HepG2 (cell line): Measurements from ENCODE around the gene SLC25A5. TPM values are rescaled to one million over a fixed set of nuclear protein-coding genes. Genes with fewer than 3 reads are reported as not detected.

Source experiments
- ATAC-seq: fragments of 200-7000 bp; cut with Tn5 transposase; 3 replicates; pipeline ENCODE4 v1.9.1; 2020; ENCODE audit warnings: mild to moderate bottlenecking, moderate library complexity
- BruUV-seq: library from RNA; stranded (reverse); fragments of 400-500 nt; replicated peaks from 2 replicates; lab custom pipeline; 2021; lab: Mats Ljungman, UMichigan
- CTCF ChIA-PET: fragments of 300-600 bp; formaldehyde crosslinking; extraction: SDS; loops from one replicate; lab custom pipeline; 2021; ENCODE audit warnings: low total read pairs, inconsistent platforms, low intra/inter-chr PET ratio; lab: Yijun Ruan, JAX
- POLR2A ChIA-PET: fragments of 350-600 bp; sonication (Branson Sonifier 250); formaldehyde crosslinking; loops from one replicate; lab custom pipeline; 2020; ENCODE audit warnings: antibody characterized with exemption, inconsistent platforms; lab: Yijun Ruan, JAX
- DNase-seq: peaks from one replicate; pipeline ENCODE4 v3.0.0-alpha.2; 2015; ENCODE audit warnings: low spot score
- FAIRE-seq: peaks from 3 replicates; lab custom pipeline; 2011; peaks lifted over from hg19 to GRCh38; lab: Jason Lieb, UNC
- H2AFZ ChIP-seq: one replicate; pipeline ENCODE4 v1.6.1; 2011; ENCODE audit warnings: low read length, inconsistent platforms
- H3K27ac ChIP-seq: fragments of 300-600 bp; 3 replicates; pipeline ENCODE4 v1.8.0; 2011; ENCODE audit warnings: mixed run types, mild to moderate bottlenecking, mixed read lengths, low read length, inconsistent platforms; ENCODE audit not compliant: insufficient read depth; ENCODE audit errors: extremely low read length
- H3K27me3 ChIP-seq, 2 experiments: fragments of 200-600 bp in 1 of 2; 2 replicates in 1 of 2; 3 replicates in 1 of 2; pipeline versions ENCODE4 v1.6.0 to v1.8.0; 2011; ENCODE audit warnings: low read length in 2 of 2, mild to moderate bottlenecking in 2 of 2, moderate library complexity in 2 of 2, inconsistent platforms in 1 of 2; ENCODE audit not compliant: insufficient read depth in 2 of 2, control insufficient read depth in 1 of 2
- H3K36me3 ChIP-seq, 2 experiments: fragments of 200-600 bp in 1 of 2; replicated peaks in 1 of 2; 2 replicates in 1 of 2; 3 replicates in 1 of 2; pipeline versions ENCODE4 v1.5.1 to v1.8.0; 2011; ENCODE audit warnings: low read length in 2 of 2, inconsistent platforms in 1 of 2; ENCODE audit not compliant: insufficient read depth in 2 of 2, control insufficient read depth in 1 of 2
- H3K4me1 ChIP-seq: 2 replicates; pipeline ENCODE4 v1.5.1; 2012; ENCODE audit warnings: low read length, inconsistent platforms; ENCODE audit not compliant: insufficient read depth
- H3K4me2 ChIP-seq: 2 replicates; pipeline ENCODE4 v1.6.0; 2011; ENCODE audit warnings: low read depth, low read length, inconsistent platforms
- H3K4me3 ChIP-seq, 3 experiments: fragments of 200-600 bp in 1 of 3; sonication (generic), shearing (Covaris generic) in 1 of 3; replicated peaks in 1 of 3; 2 replicates each; pipeline ENCODE4 v1.5.1; 2011 to 2016; ENCODE audit warnings: low read length in 3 of 3, inconsistent platforms in 2 of 3, low read depth in 2 of 3, mild to moderate bottlenecking in 2 of 3, control low read depth in 1 of 3, mixed read lengths in 1 of 3; ENCODE audit not compliant: insufficient read depth in 1 of 3
- H3K79me2 ChIP-seq: one replicate; pipeline ENCODE4 v1.6.1; 2011; ENCODE audit warnings: low read length, inconsistent platforms; ENCODE audit not compliant: insufficient read depth
- H3K9ac ChIP-seq: 2 replicates; pipeline ENCODE4 v1.6.0; 2011; ENCODE audit warnings: mild to moderate bottlenecking, low read depth, low read length, inconsistent platforms; ENCODE audit not compliant: insufficient read depth
- H3K9me3 ChIP-seq: 2 replicates; pipeline ENCODE4 v1.5.1; 2012; ENCODE audit warnings: mild to moderate bottlenecking, low read length
- H4K20me1 ChIP-seq: 2 replicates; pipeline ENCODE4 v1.6.0; 2011; ENCODE audit warnings: inconsistent platforms, mild to moderate bottlenecking, low read length, moderate library complexity; ENCODE audit not compliant: insufficient read depth
- LBX2 ChIP-seq: sonication (generic); formaldehyde crosslinking; IDR thresholded peaks from 2 replicates; pipeline ENCODE4 v1.5.0; 2020; ENCODE audit warnings: missing genetic modification reagents, mild to moderate bottlenecking, borderline replicate concordance
- PAWR ChIP-seq: sonication (generic); formaldehyde crosslinking; IDR thresholded peaks from 2 replicates; pipeline ENCODE4 v1.4.0; 2020; ENCODE audit warnings: missing genetic modification reagents, mild to moderate bottlenecking, borderline replicate concordance
- PHF21A ChIP-seq: sonication (generic); formaldehyde crosslinking; IDR thresholded peaks from 2 replicates; pipeline ENCODE4 v1.5.0; 2020; ENCODE audit warnings: mild to moderate bottlenecking, missing genetic modification reagents
- PPARG ChIP-seq: conservative IDR thresholded peaks from 2 replicates; pipeline ENCODE4 v1.6.1; 2016; ENCODE audit warnings: missing biosample characterization, missing genetic modification reagents
- SP5 ChIP-seq: IDR thresholded peaks from 2 replicates; pipeline ENCODE4 v1.6.1; 2016; ENCODE audit warnings: low read depth, borderline replicate concordance
- ZBTB10 ChIP-seq: sonication (generic); formaldehyde crosslinking; IDR thresholded peaks from 2 replicates; pipeline ENCODE4 v1.4.0; 2020; ENCODE audit warnings: missing genetic modification reagents, borderline replicate concordance
- ZBTB2 ChIP-seq: sonication (generic); formaldehyde crosslinking; IDR thresholded peaks from 2 replicates; pipeline ENCODE4 v1.8.0; 2022; ENCODE audit warnings: low read depth, missing genetic modification reagents
- ZMYM3 ChIP-seq: sonication (generic); formaldehyde crosslinking; IDR thresholded peaks from 2 replicates; pipeline ENCODE4 v1.5.1; 2020; ENCODE audit warnings: mild to moderate bottlenecking, missing genetic modification reagents
- ZNF317 ChIP-seq: sonication (generic); formaldehyde crosslinking; IDR thresholded peaks from 2 replicates; pipeline ENCODE4 v1.5.0; 2020; ENCODE audit warnings: mild to moderate bottlenecking, missing genetic modification reagents
- ZNF574 ChIP-seq: sonication (generic); formaldehyde crosslinking; IDR thresholded peaks from 2 replicates; pipeline ENCODE4 v1.4.0; 2020; ENCODE audit warnings: missing genetic modification reagents
- ZNF710 ChIP-seq: sonication (generic); formaldehyde crosslinking; IDR thresholded peaks from 2 replicates; pipeline ENCODE4 v1.5.0; 2020; ENCODE audit warnings: mild to moderate bottlenecking, missing genetic modification reagents, borderline replicate concordance
- WGBS: methylation state at CpG from one replicate; pipeline ENCODE4 v1.1.6; 2017; ENCODE audit warnings: low lambda C conversion rate; 5-methylcytosine and 5-hydroxymethylcytosine counted together
- in situ Hi-C: cut with HindIII; loops from 2 replicates; pipeline ENCODE4 v1.10.0; 2017; ENCODE audit warnings: low pct_unique_long_range_greater_than_20kb; ENCODE audit not compliant: extremely low pct_ligation_motif_present
- intact Hi-C: fragments of 100-400 bp; cut with micrococcal nuclease; formaldehyde crosslinking; loops from one replicate; pipeline ENCODE4 v1.10.0; 2022; ENCODE audit not compliant: unreplicated experiment
- polyA plus RNA-seq, 8 experiments: library from polyadenylated mRNA; depleted of rRNA in 3 of 8; stranded (reverse) in 7 of 8; unstranded in 1 of 8; fragments of >200 nt; fragmentation: Illumina TruSeq in 4 of 8; extraction: Trizol in 4 of 8; gene quantifications; 2 replicates each; pipeline versions ENCODE4 v1.2.1 to v1.2.3, GENCODE V29; 2011 to 2016; ENCODE audit warnings: low read depth in 4 of 8, missing spikeins in 1 of 8, mixed read lengths in 1 of 8; ENCODE audit not compliant: insufficient read depth in 1 of 8
- total RNA-seq, 5 experiments: library from RNA; depleted of rRNA; stranded (reverse); fragments of >200 nt; fragmentation: Illumina TruSeq; extraction: Trizol; gene quantifications; 2 replicates each; pipeline ENCODE4 v1.2.3, GENCODE V29; 2016; ENCODE audit warnings: low read depth in 1 of 5

The SLC25A5 gene
- total and polyA plus RNA-seq, 2 of the 13 experiments (the other 11 are each of a cell fraction or from before 2014, with no cell fraction given), result 300 to 402 TPM

GRCh38 chrX:119479845-119480244, 11.6 kb downstream of the SLC25A5 start (continued):
- no peak for TF ChIP-seq ZBTB10
- no peak for TF ChIP-seq PHF21A (CRISPR knock-in tag)
- TF ChIP-seq ZNF574 (CRISPR knock-in tag), result no peak
- no peak for TF ChIP-seq LBX2
- no peak for TF ChIP-seq PPARG (CRISPR knock-in tag)

GRCh38 chrX:119481323-119481801, 13.1 kb downstream of the SLC25A5 start:
- ATAC-seq, result peak; percentile 49
- Histone ChIP-seq H3K36me3 (no peaks in the 10 kb centered on the region), H3K9me3 (no peaks in the 10 kb centered on the region), H3K4me2 (peak overlapping the region; percentile 45), H3K27ac (no peak overlapping the region), H3K4me1 (peaks cover 32% of the 10 kb centered on the region), H3K4me3 (no peak overlapping the region), H3K79me2 (no peaks in the 10 kb centered on the region), H3K27me3 (no peaks in the 10 kb centered on the region), H3K9ac (no peak overlapping the region), H4K20me1 (no peaks in the 10 kb centered on the region), H2AFZ (no peak overlapping the region)
- BruUV-seq, result no TSS peak
- ChIA-PET CTCF (no interaction called here), POLR2A (no interaction called here)
- DNase-seq, result peak; percentile 25
- no peak for FAIRE-seq
- in situ Hi-C loops (no loop called here), intact Hi-C loops (no loop called here)
- WGBS, result no CpG with 5 or more reads among the region's 4 CpGs
- TF ChIP-seq ZNF710 (CRISPR knock-in tag) (no peak), ZMYM3 (no peak), SP5 (CRISPR knock-in tag) (no peak), ZBTB2 (CRISPR knock-in tag) (no peak), PAWR (CRISPR knock-in tag) (no peak), ZNF317 (CRISPR knock-in tag) (peak; percentile 68; the same call in 1 of the 2 replicates)
